SK-N-SH (cell line): ENCODE data around the gene IQCK.

Experiments used
- CTCF ChIP-seq: fragments of 200-600 bp; sonication (generic); IDR thresholded peaks from 2 replicates; pipeline ENCODE4 v1.6.1; 2017; ENCODE audit warnings: antibody characterized with exemption, mild to moderate bottlenecking, moderate library complexity
- EP300 ChIP-seq, 2 experiments: IDR thresholded peaks; 2 replicates each; pipeline versions ENCODE4 v1.4.0 to v1.6.1; 2012; ENCODE audit warnings: borderline replicate concordance in 1 of 2, low read depth in 1 of 2, low read length in 1 of 2
- EZH2phosphoT487 ChIP-seq: fragments of 200-600 bp; sonication (generic); IDR thresholded peaks from 2 replicates; pipeline ENCODE4 v1.6.1; 2017; ENCODE audit warnings: low read depth, mixed run types, mild to moderate bottlenecking, antibody characterized with exemption, moderate library complexity, borderline replicate concordance
- FOXJ3 ChIP-seq: sonication (generic); formaldehyde crosslinking; IDR thresholded peaks from 2 replicates; pipeline ENCODE4 v1.5.1; 2020; ENCODE audit warnings: mild to moderate bottlenecking, missing genetic modification reagents
- GABPA ChIP-seq: IDR thresholded peaks from 2 replicates; pipeline ENCODE4 v1.4.0; 2012; ENCODE audit warnings: low read depth, mild to moderate bottlenecking
- JUND ChIP-seq: IDR thresholded peaks from 2 replicates; pipeline ENCODE4 v1.4.0; 2012
- MAX ChIP-seq: IDR thresholded peaks from 2 replicates; pipeline ENCODE4 v1.4.0; 2012; ENCODE audit warnings: low read depth
- MEF2A ChIP-seq: IDR thresholded peaks from 2 replicates; pipeline ENCODE4 v1.4.0; 2012; ENCODE audit warnings: low read depth, borderline replicate concordance
- MXI1 ChIP-seq: IDR thresholded peaks from 2 replicates; pipeline ENCODE4 v1.6.1; 2012; ENCODE audit warnings: mild to moderate bottlenecking, low read depth, low read length, improper control_type of control experiment
- POLR2AphosphoS5 ChIP-seq: IDR thresholded peaks from 2 replicates; pipeline ENCODE4 v1.6.1; 2012; ENCODE audit warnings: low read depth, low read length
- RAD21 ChIP-seq: IDR thresholded peaks from 2 replicates; pipeline ENCODE4 v1.6.1; 2012; ENCODE audit warnings: mild to moderate bottlenecking, low read length
- REST ChIP-seq: IDR thresholded peaks from 2 replicates; pipeline ENCODE4 v1.6.1; 2012; ENCODE audit warnings: mild to moderate bottlenecking, low read depth, low read length, moderate library complexity
- RFX5 ChIP-seq: IDR thresholded peaks from 2 replicates; pipeline ENCODE4 v1.6.1; 2012; ENCODE audit warnings: mild to moderate bottlenecking, improper control_type of control experiment, low read length
- SMC3 ChIP-seq: IDR thresholded peaks from 2 replicates; pipeline ENCODE4 v1.6.1; 2012; ENCODE audit warnings: low read depth, low read length, improper control_type of control experiment

GRCh38 chr16:19802612-19803011 lies 84.5 kb downstream of the IQCK start:
- no peak for TF ChIP-seq EZH2phosphoT487
- TF ChIP-seq CTCF, result no peak
- no peak for TF ChIP-seq FOXJ3 (CRISPR knock-in tag)
- no peak for TF ChIP-seq EP300 (IDR thresholded peaks at IDR 0.05; ENCODE audit: borderline replicate concordance in 1 of 2, low read depth in 1 of 2, low read length in 1 of 2)
- no peak for TF ChIP-seq RAD21
- TF ChIP-seq RFX5, result no peak
- TF ChIP-seq MEF2A, result no peak
- no peak for TF ChIP-seq POLR2AphosphoS5
- TF ChIP-seq MAX, result no peak
- TF ChIP-seq REST, result no peak
- TF ChIP-seq GABPA, result no peak
- no peak for TF ChIP-seq MXI1
- TF ChIP-seq JUND, result no peak
- no peak for TF ChIP-seq SMC3
